Gastrocnemius medialis (tissue), 4 donors: ENCODE results near the gene YIF1A. TPM values are rescaled to one million over a fixed set of nuclear protein-coding genes. Genes with fewer than 3 reads are reported as not detected.

Source experiments
- ATAC-seq, 2 donors: fragments of 150-250 bp; one replicate each; pipeline ENCODE4 v1.9.1; 2016
- DNase-seq, 2 donors: peaks; one replicate each; pipeline ENCODE4 v3.0.0-alpha.2; 2019
- H3K27ac ChIP-seq, 4 donors: fragments of 200-600 bp; sonication (generic); 1 replicate in 1 of 4; 2 replicates in 3 of 4; pipeline ENCODE4 v1.5.1; 2016 to 2018; ENCODE audit warnings: mild to moderate bottlenecking in 2 of 4, moderate library complexity in 1 of 4
- H3K27me3 ChIP-seq, 3 donors: fragments of 200-600 bp; sonication (generic) in 2 of 3; 1 replicate in 1 of 3; 2 replicates in 2 of 3; pipeline versions ENCODE4 v1.5.1 to v1.6.0; 2016 to 2019; ENCODE audit warnings: mild to moderate bottlenecking in 1 of 3, moderate library complexity in 1 of 3
- H3K36me3 ChIP-seq, 2 donors: fragments of 200-600 bp; sonication (generic) in 1 of 2; one replicate each; pipeline ENCODE4 v1.5.1; 2017 to 2018
- H3K4me1 ChIP-seq, 2 donors: fragments of 200-600 bp; sonication (generic) in 1 of 2; one replicate each; pipeline ENCODE4 v1.5.1; 2016 to 2017; ENCODE audit warnings: mild to moderate bottlenecking in 2 of 2
- H3K4me3 ChIP-seq, 4 donors: fragments of 200-600 bp; sonication (generic) in 3 of 4; 1 replicate in 1 of 4; 2 replicates in 3 of 4; pipeline ENCODE4 v1.5.1; 2016 to 2019; ENCODE audit warnings: mild to moderate bottlenecking in 2 of 4
- H3K9me3 ChIP-seq, 3 donors: fragments of 200-600 bp; sonication (generic) in 2 of 3; 1 replicate in 1 of 3; 2 replicates in 2 of 3; pipeline ENCODE4 v1.5.1; 2016 to 2019
- CTCF ChIP-seq, 5 experiments: fragments of 450-650 bp in 3 of 5; fragments of 200-600 bp in 2 of 5; sonication (generic) in 2 of 5; IDR thresholded peaks in 4 of 5; conservative IDR thresholded peaks in 1 of 5; 1 replicate in 4 of 5; 2 replicates in 1 of 5; pipeline ENCODE4 v1.5.1; 2016 to 2019; ENCODE audit warnings: antibody characterized with exemption in 5 of 5, mild to moderate bottlenecking in 3 of 5, moderate library complexity in 3 of 5
- POLR2A ChIP-seq, 2 donors: fragments of 450-650 bp; IDR thresholded peaks; one replicate each; pipeline ENCODE4 v1.6.1; 2017; ENCODE audit warnings: antibody characterized with exemption in 2 of 2, mild to moderate bottlenecking in 2 of 2, moderate library complexity in 2 of 2
- in situ Hi-C, 4 donors: fragments of 200-750 bp; cut with MboI; loops; one replicate each; pipeline versions ENCODE4 v1.15.0 to v1.8.0; 2017; ENCODE audit warnings: low sequenced_read_pairs in 4 of 4
- intact Hi-C: fragments of 100-400 bp; cut with DNase I; formaldehyde crosslinking; loops from one replicate; pipeline ENCODE4 v1.15.1; 2023; ENCODE audit warnings: low total_unique reads
- total RNA-seq, 4 donors: library from RNA; depleted of rRNA; stranded (reverse); fragments of >200 nt; gene quantifications; one replicate each; pipeline versions ENCODE4 v1.1.0 to v1.2.3, GENCODE V29; 2016

YIF1A gene
- total RNA-seq, 4 donors from 2014 or later = 106 to 137 (median 113) TPM

GRCh38 chr11:66281776-66282467 lies 7.0 kb downstream of the YIF1A start:
- TF ChIP-seq POLR2A (IDR thresholded peaks at IDR 0.05) = no peak
- TF ChIP-seq CTCF (IDR thresholded peaks at IDR 0.05 in 4 of 5, conservative IDR thresholded peaks at IDR 0.05 in 1 of 5) = no peak
- intact Hi-C loops = loop anchor here (1.0 kb wide), 1 partner anchor 60 kb away; no protein-coding TSS in a partner anchor
- Histone ChIP-seq H3K27me3 (no peaks in the 10 kb centered on the region), H3K27ac (no peak overlapping the region), H3K4me1 (peaks cover 11 to 13% of the 10 kb centered on the region in 2 donors), H3K36me3 (peaks cover 0 to 6% of the 10 kb centered on the region in 2 donors), H3K4me3 (no peak overlapping the region), H3K9me3 (no peaks in the 10 kb centered on the region)
- in situ Hi-C loops = loop anchor here in 1 of 4 donors (10.0 kb wide), 1 partner anchor 57 kb away; no protein-coding TSS in a partner anchor
- DNase-seq (no peak), ATAC-seq (no peak)

GRCh38 chr11:66281001-66281400 lies 7.9 kb downstream of the YIF1A start:
- H3K4me1 ChIP-seq = peaks cover 10% of the 10 kb centered on the region in 2 donors
- in situ Hi-C loops = loop anchor here in 1 of 4 donors (10.0 kb wide), 1 partner anchor 56 kb away; no protein-coding TSS in a partner anchor

GRCh38 chr11:66280428-66280827 lies 8.5 kb downstream of the YIF1A start:
- H3K36me3 ChIP-seq = peaks cover 0 to 14% of the 10 kb centered on the region in 2 donors
- ATAC-seq (no peak), DNase-seq (no peak)
- TF ChIP-seq CTCF (IDR thresholded peaks at IDR 0.05 in 4 of 5, conservative IDR thresholded peaks at IDR 0.05 in 1 of 5) = no peak
- no peak for TF ChIP-seq POLR2A (IDR thresholded peaks at IDR 0.05)
- intact Hi-C loops = no loop called here
- no peaks in the 10 kb centered on the region for H3K27me3 ChIP-seq
- no peak overlapping the region for H3K4me3 ChIP-seq
- no peak overlapping the region for H3K27ac ChIP-seq
- H3K9me3 ChIP-seq = no peaks in the 10 kb centered on the region
- H3K4me1 ChIP-seq = peaks cover 5 to 8% of the 10 kb centered on the region in 2 donors
- in situ Hi-C loops = loop anchor here in 1 of 4 donors (10.0 kb wide), 1 partner anchor 56 kb away; no protein-coding TSS in a partner anchor

More at GRCh38 chr11:66281001-66281400, 7.9 kb downstream of the YIF1A start:
- ATAC-seq = no peak
- Histone ChIP-seq H3K4me3 (no peak overlapping the region), H3K36me3 (peaks cover 0 to 8% of the 10 kb centered on the region in 2 donors), H3K27me3 (no peaks in the 10 kb centered on the region), H3K9me3 (no peaks in the 10 kb centered on the region), H3K27ac (no peak overlapping the region)
- TF ChIP-seq POLR2A (IDR thresholded peaks at IDR 0.05) (no peak), CTCF (IDR thresholded peaks at IDR 0.05 in 4 of 5, conservative IDR thresholded peaks at IDR 0.05 in 1 of 5) (no peak)
- intact Hi-C loops = no loop called here
- DNase-seq = no peak

- Histone ChIP-seq H3K36me3 (peaks cover 0 to 23% of the 10 kb centered on the region in 2 donors), H3K4me3 (no peak overlapping the region), H3K27ac (no peak overlapping the region), H3K9me3 (no peaks in the 10 kb centered on the region), H3K27me3 (no peaks in the 10 kb centered on the region), H3K4me1 (peaks cover 5 to 8% of the 10 kb centered on the region in 2 donors)
- in situ Hi-C loops (no loop called here), intact Hi-C loops (no loop called here)
- TF ChIP-seq POLR2A (IDR thresholded peaks at IDR 0.05) = no peak
- no peak for TF ChIP-seq CTCF (IDR thresholded peaks at IDR 0.05 in 4 of 5, conservative IDR thresholded peaks at IDR 0.05 in 1 of 5)
- ATAC-seq (no peak), DNase-seq (no peak)
Observed at GRCh38 chr11:66279092-66279734, 9.7 kb downstream of the YIF1A start.
